ENCODE measurements around the gene TLE6.
"Not testable (repeated sequence)": the region's sequence is repeated elsewhere in the genome, so short reads cannot be mapped to it uniquely, and the experiment has no call there.

The TLE6 gene

GRCh38 chr19:3031607-3031867 is 54.2 kb downstream of the TLE6 start:
- FAIRE-seq, result no peak

GRCh38 chr19:3033595-3034405 is 56.4 kb downstream of the TLE6 start:
- no peak for FAIRE-seq

- no peak for FAIRE-seq
These were observed 57.0 kb downstream of the TLE6 start for GRCh38 chr19:3034406-3034655.

GRCh38 chr19:3034656-3035541 is 57.5 kb downstream of the TLE6 start:
- FAIRE-seq, result no peak

GRCh38 chr19:3035542-3036118 is 58.3 kb downstream of the TLE6 start:
- peak; percentile 77 for FAIRE-seq

GRCh38 chr19:3036119-3036976 is 59.0 kb downstream of the TLE6 start:
- peak; percentile 90 for FAIRE-seq

- not testable (repeated sequence) for FAIRE-seq
These were observed 59.7 kb downstream of the TLE6 start for GRCh38 chr19:3036977-3037544.

GRCh38 chr19:3038214-3038613 is 60.9 kb downstream of the TLE6 start:
- FAIRE-seq, result no peak

GRCh38 chr19:3039125-3039524 is 61.8 kb downstream of the TLE6 start:
- FAIRE-seq, result no peak

GRCh38 chr19:3039641-3040077 is 62.3 kb downstream of the TLE6 start:
- FAIRE-seq, result no peak

GRCh38 chr19:3041327-3041726 is 64.0 kb downstream of the TLE6 start:
- no peak for FAIRE-seq

- no peak for FAIRE-seq
These were observed 64.6 kb downstream of the TLE6 start for GRCh38 chr19:3041761-3042620.

- no peak for FAIRE-seq
These were observed 65.4 kb downstream of the TLE6 start for GRCh38 chr19:3042621-3043267.

All from islet of Langerhans (tissue), 1 donor.